WTC11 (cell line): ENCODE data around the gene HILPDA. TPM values are rescaled to one million over a fixed set of nuclear protein-coding genes. Genes with fewer than 3 reads are reported as not detected.

Experiments
- ATAC-seq: fragments of 200-7000 bp; cut with Tn5 transposase; 2 replicates; pipeline ENCODE4 v1.10.0; 2021; ENCODE audit warnings: mild to moderate bottlenecking, moderate library complexity
- CTCF ChIA-PET: fragments of 300-600 bp; sonication (Branson Sonifier 250); formaldehyde crosslinking; loops from one replicate; lab custom pipeline; 2021; ENCODE audit warnings: antibody characterized with exemption; lab: Charles Lee
- POLR2A ChIA-PET: fragments of 350-600 bp; sonication (Branson Sonifier 250); formaldehyde crosslinking; loops from one replicate; lab custom pipeline; 2021; ENCODE audit warnings: antibody characterized with exemption; lab: Charles Lee
- DNase-seq: peaks from one replicate; pipeline ENCODE4 v3.0.0; 2021; ENCODE audit warnings: low spot score
- H3K27ac Mint-ChIP-seq: 2 replicates; pipeline ENCODE4 v1.8.0; 2021; ENCODE audit warnings: mixed read lengths
- H3K27me3 Mint-ChIP-seq: 2 replicates; pipeline ENCODE4 v1.8.0; 2021; ENCODE audit warnings: low read depth, mild to moderate bottlenecking, moderate library complexity, mixed read lengths
- H3K36me3 Mint-ChIP-seq: 2 replicates; pipeline ENCODE4 v1.8.0; 2021; ENCODE audit warnings: mixed read lengths
- H3K4me1 Mint-ChIP-seq: 2 replicates; pipeline ENCODE4 v1.8.0; 2022; ENCODE audit warnings: mixed read lengths
- H3K4me3 Mint-ChIP-seq: 2 replicates; pipeline ENCODE4 v1.8.0; 2021; ENCODE audit warnings: mild to moderate bottlenecking, moderate library complexity, mixed read lengths
- H3K9me3 Mint-ChIP-seq: 2 replicates; pipeline ENCODE4 v1.8.0; 2021; ENCODE audit warnings: mixed read lengths
- CBFB ChIP-seq: sonication (generic); formaldehyde crosslinking; IDR thresholded peaks from 2 replicates; pipeline ENCODE4 v1.8.1; 2022; ENCODE audit warnings: mild to moderate bottlenecking, low read depth, missing genetic modification reagents
- FOXP1 ChIP-seq: sonication (generic); formaldehyde crosslinking; IDR thresholded peaks from 2 replicates; pipeline ENCODE4 v1.8.0; 2022; ENCODE audit warnings: missing genetic modification reagents, mild to moderate bottlenecking, moderate library complexity, borderline replicate concordance
- JAZF1 ChIP-seq: fragments of 250-450 bp; sonication (Bioruptor Pico); IDR thresholded peaks from 2 replicates; pipeline ENCODE4 v1.9.0; 2021; ENCODE audit warnings: moderate library complexity, mild to moderate bottlenecking, inconsistent platforms
- MXD4 ChIP-seq: fragments of 250-450 bp; sonication (Bioruptor Pico); IDR thresholded peaks from 2 replicates; pipeline ENCODE4 v1.8.0; 2021; ENCODE audit warnings: mild to moderate bottlenecking, moderate library complexity, borderline replicate concordance
- PRRX2 ChIP-seq: fragments of 250-450 bp; sonication (Bioruptor Pico); IDR thresholded peaks from 2 replicates; pipeline ENCODE4 v1.8.0; 2021; ENCODE audit warnings: mild to moderate bottlenecking
- TCF7 ChIP-seq: sonication (generic); formaldehyde crosslinking; IDR thresholded peaks from 2 replicates; pipeline ENCODE4 v1.8.0; 2022; ENCODE audit warnings: mild to moderate bottlenecking, low read depth, missing genetic modification reagents, moderate library complexity
- TEAD4 ChIP-seq: sonication (generic); formaldehyde crosslinking; IDR thresholded peaks from 2 replicates; pipeline ENCODE4 v1.8.0; 2022; ENCODE audit warnings: mild to moderate bottlenecking, missing genetic modification reagents
- ZNF219 ChIP-seq: sonication (generic); formaldehyde crosslinking; IDR thresholded peaks from 2 replicates; pipeline ENCODE4 v1.8.0; 2023; ENCODE audit warnings: missing genetic modification reagents, mild to moderate bottlenecking, borderline replicate concordance
- ZNF232 ChIP-seq: sonication (generic); formaldehyde crosslinking; IDR thresholded peaks from 2 replicates; pipeline ENCODE4 v1.8.0; 2022; ENCODE audit warnings: mild to moderate bottlenecking, missing genetic modification reagents
- ZNF423 ChIP-seq: fragments of 250-450 bp; sonication (Bioruptor Pico); IDR thresholded peaks from 2 replicates; pipeline ENCODE4 v2.1.2; 2022; ENCODE audit warnings: mild to moderate bottlenecking, moderate library complexity
- ZNF671 ChIP-seq: fragments of 250-450 bp; sonication (Bioruptor Pico); IDR thresholded peaks from 2 replicates; pipeline ENCODE4 v1.8.0; 2021; ENCODE audit warnings: mild to moderate bottlenecking
- total RNA-seq: library from RNA; stranded (reverse); gene quantifications from 3 replicates; pipeline ENCODE4 v1.2.3, GENCODE V29; 2021
- TF ChIP-seq, protein P1 (sequence below): sonication (generic); formaldehyde crosslinking; IDR thresholded peaks from 2 replicates; pipeline ENCODE4 v1.8.1; 2022; ENCODE audit warnings: low read depth, mild to moderate bottlenecking, moderate library complexity, missing genetic modification reagents, borderline replicate concordance
- TF ChIP-seq, protein P2 (sequence below): sonication (generic); formaldehyde crosslinking; IDR thresholded peaks from 2 replicates; pipeline ENCODE4 v1.8.0; 2023; ENCODE audit warnings: missing genetic modification reagents
- TF ChIP-seq, protein P3 (sequence below): sonication (generic); formaldehyde crosslinking; IDR thresholded peaks from 2 replicates; pipeline ENCODE4 v1.8.0; 2022; ENCODE audit warnings: mild to moderate bottlenecking, missing genetic modification reagents
- TF ChIP-seq, protein P4 (sequence below): fragments of 200-600 bp; IDR thresholded peaks from 2 replicates; pipeline ENCODE4 v1.8.0; 2022; ENCODE audit warnings: antibody characterized with exemption
- TF ChIP-seq, protein P5 (sequence below): sonication (generic); formaldehyde crosslinking; IDR thresholded peaks from 2 replicates; pipeline ENCODE4 v1.8.1; 2022; ENCODE audit warnings: missing genetic modification reagents, borderline replicate concordance

The HILPDA gene
- total RNA-seq, 1 experiment from 2014 or later: 28.7 TPM

DNA sequence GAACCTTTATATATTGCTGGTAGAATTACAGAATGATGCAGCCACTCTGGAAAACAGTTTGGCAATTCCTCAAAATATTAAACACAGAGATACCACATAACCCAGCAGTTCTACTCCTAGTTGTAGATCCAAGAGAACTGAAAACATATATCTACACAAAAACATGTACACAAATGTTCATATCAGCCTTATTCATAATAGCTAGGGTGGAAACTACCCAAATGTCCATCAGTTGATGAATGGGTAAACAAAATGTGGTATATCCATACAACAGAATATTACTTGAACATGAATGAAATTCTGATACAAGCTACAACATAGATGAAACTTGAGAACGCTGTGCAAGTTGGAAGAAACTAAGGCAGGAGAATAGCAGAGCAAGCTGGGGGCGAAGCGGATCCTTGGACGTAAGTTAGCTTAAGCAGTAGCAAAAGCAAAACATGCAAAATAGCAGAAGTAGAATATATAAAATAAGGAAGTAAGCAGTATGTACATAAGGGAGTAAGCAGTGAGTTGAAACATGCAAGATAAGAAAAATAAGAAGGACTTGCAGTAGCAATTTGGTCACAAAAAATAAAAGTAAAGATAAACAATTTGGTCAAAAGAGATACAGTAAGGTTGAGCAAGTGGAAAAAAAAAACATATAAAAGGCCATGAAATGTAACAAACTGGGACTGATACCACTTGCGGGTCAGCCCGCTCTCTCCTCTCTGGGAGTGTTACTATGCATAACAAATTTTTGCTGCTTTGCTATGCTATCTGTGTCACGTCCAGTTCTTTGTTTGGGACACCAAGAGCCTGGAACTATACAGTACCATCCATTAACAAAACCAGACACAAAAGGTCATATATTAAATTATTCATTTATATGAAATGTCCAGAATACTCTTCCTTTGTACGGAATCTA is 18.0 kb upstream of the HILPDA start:
- ChIA-PET POLR2A (no interaction called here), CTCF (interaction anchor here (0.8 to 2.5 kb wide), 2 partner anchors 11 to 22 kb away, joined by 3 to 13 read pairs; no protein-coding TSS in a partner anchor)
- Mint-ChIP-seq H3K4me3 (no peak overlapping the region), H3K27me3 (no peaks in the 10 kb centered on the region), H3K4me1 (peaks cover 17% of the 10 kb centered on the region), H3K9me3 (no peaks in the 10 kb centered on the region), H3K36me3 (no peaks in the 10 kb centered on the region), H3K27ac (no peak overlapping the region)
- TF ChIP-seq TCF7: no peak
- TF ChIP-seq, protein P1, sequence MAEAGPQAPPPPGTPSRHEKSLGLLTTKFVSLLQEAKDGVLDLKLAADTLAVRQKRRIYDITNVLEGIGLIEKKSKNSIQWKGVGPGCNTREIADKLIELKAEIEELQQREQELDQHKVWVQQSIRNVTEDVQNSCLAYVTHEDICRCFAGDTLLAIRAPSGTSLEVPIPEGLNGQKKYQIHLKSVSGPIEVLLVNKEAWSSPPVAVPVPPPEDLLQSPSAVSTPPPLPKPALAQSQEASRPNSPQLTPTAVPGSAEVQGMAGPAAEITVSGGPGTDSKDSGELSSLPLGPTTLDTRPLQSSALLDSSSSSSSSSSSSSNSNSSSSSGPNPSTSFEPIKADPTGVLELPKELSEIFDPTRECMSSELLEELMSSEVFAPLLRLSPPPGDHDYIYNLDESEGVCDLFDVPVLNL: no peak
- TF ChIP-seq ZNF232 (CRISPR knock-in tag): no peak
- TF ChIP-seq, protein P2, sequence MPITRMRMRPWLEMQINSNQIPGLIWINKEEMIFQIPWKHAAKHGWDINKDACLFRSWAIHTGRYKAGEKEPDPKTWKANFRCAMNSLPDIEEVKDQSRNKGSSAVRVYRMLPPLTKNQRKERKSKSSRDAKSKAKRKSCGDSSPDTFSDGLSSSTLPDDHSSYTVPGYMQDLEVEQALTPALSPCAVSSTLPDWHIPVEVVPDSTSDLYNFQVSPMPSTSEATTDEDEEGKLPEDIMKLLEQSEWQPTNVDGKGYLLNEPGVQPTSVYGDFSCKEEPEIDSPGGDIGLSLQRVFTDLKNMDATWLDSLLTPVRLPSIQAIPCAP: no peak
- TF ChIP-seq, protein P3, sequence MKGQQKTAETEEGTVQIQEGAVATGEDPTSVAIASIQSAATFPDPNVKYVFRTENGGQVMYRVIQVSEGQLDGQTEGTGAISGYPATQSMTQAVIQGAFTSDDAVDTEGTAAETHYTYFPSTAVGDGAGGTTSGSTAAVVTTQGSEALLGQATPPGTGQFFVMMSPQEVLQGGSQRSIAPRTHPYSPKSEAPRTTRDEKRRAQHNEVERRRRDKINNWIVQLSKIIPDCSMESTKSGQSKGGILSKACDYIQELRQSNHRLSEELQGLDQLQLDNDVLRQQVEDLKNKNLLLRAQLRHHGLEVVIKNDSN (CRISPR knock-in tag): no peak
- no peak for ATAC-seq
- no peak for DNase-seq

DNA sequence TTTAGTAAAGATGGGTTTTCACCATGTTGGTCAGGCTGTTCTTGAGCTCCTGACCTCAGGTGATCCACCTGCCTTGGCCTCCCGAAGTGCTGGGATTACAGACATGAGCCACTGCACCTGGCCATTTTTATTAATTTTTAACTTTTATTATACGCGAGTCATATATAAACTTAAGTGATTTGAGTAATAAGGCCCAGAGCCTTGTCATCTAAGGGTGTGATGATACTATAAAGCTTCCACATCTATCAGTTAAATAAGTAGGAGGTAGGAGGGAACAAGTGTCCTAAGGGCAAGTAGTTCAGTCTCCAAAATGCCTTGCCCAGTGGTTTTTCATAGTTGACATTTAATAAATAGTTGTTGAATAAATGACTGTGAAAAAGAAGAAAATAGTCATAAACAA is 13.3 kb upstream of the HILPDA start:
- Mint-ChIP-seq H3K36me3 (no peaks in the 10 kb centered on the region), H3K4me1 (peaks cover 7% of the 10 kb centered on the region; the same call in 1 of the 2 replicates), H3K4me3 (no peak overlapping the region), H3K9me3 (no peaks in the 10 kb centered on the region), H3K27me3 (no peaks in the 10 kb centered on the region), H3K27ac (no peak overlapping the region)
- ATAC-seq (no peak), DNase-seq (no peak)
- CTCF ChIA-PET: interaction anchor here (1.4 to 1.7 kb wide), 3 partner anchors 10 to 17 kb away, joined by 3 to 7 read pairs (median 4); no protein-coding TSS in a partner anchor
- POLR2A ChIA-PET: no interaction called here
- TF ChIP-seq, protein P4, sequence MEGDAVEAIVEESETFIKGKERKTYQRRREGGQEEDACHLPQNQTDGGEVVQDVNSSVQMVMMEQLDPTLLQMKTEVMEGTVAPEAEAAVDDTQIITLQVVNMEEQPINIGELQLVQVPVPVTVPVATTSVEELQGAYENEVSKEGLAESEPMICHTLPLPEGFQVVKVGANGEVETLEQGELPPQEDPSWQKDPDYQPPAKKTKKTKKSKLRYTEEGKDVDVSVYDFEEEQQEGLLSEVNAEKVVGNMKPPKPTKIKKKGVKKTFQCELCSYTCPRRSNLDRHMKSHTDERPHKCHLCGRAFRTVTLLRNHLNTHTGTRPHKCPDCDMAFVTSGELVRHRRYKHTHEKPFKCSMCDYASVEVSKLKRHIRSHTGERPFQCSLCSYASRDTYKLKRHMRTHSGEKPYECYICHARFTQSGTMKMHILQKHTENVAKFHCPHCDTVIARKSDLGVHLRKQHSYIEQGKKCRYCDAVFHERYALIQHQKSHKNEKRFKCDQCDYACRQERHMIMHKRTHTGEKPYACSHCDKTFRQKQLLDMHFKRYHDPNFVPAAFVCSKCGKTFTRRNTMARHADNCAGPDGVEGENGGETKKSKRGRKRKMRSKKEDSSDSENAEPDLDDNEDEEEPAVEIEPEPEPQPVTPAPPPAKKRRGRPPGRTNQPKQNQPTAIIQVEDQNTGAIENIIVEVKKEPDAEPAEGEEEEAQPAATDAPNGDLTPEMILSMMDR: no peak
- no peak for TF ChIP-seq FOXP1 (CRISPR knock-in tag)
- TF ChIP-seq JAZF1 (CRISPR knock-in tag): no peak
- TF ChIP-seq, protein P5, sequence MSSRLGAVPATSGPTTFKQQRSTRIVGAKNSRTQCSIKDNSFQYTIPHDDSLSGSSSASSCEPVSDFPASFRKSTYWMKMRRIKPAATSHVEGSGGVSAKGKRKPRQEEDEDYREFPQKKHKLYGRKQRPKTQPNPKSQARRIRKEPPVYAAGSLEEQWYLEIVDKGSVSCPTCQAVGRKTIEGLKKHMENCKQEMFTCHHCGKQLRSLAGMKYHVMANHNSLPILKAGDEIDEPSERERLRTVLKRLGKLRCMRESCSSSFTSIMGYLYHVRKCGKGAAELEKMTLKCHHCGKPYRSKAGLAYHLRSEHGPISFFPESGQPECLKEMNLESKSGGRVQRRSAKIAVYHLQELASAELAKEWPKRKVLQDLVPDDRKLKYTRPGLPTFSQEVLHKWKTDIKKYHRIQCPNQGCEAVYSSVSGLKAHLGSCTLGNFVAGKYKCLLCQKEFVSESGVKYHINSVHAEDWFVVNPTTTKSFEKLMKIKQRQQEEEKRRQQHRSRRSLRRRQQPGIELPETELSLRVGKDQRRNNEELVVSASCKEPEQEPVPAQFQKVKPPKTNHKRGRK (CRISPR knock-in tag): no peak
- TF ChIP-seq TEAD4 (CRISPR knock-in tag): no peak

DNA sequence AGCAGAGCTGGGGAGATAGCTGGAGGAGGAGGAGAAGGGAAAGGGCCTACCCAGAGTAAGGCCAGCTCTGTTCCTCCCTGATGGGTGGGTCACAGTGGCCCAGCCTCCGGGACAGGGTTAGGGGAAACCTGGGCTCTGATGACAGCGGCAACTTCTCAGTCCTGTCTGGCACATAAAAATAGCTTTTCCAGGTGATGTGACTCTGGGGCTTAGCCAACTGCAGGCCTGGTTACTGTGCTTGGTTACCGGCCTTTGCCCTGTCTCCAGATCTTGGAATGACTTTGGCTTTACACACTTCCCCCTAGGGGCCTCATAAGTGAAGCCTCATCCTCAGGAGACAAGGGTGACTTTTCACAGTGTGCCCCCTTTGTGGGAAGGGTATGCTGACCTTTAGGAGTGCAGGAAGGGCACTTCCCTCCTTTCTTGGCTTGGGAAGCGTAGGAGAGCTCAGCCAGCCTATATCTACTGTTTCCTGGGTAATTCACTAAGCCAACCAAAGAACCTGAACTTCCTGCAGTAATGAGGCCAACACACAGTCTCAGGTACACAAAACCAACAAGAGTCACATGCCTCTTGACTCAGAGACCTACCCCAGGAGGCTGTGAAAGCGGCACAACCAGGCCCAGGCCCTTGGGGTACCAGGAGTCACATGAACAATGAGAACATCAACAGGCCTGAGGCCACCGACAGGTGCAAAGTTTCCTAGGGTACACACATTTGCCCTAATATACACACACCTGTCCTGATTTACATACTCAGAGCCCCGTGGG is 11.7 kb upstream of the HILPDA start:
- POLR2A ChIA-PET: no interaction called here
- no peak overlapping the region for H3K4me3 Mint-ChIP-seq
- peak; percentile 47 for ATAC-seq

More for the DNA sequence above, 11.7 kb upstream of the HILPDA start:
- no peak for DNase-seq
- peaks cover 7% of the 10 kb centered on the region; the same call in 1 of the 2 replicates for H3K4me1 Mint-ChIP-seq
- no peaks in the 10 kb centered on the region for H3K27me3 Mint-ChIP-seq
- no peaks in the 10 kb centered on the region for H3K36me3 Mint-ChIP-seq
- H3K9me3 Mint-ChIP-seq: no peaks in the 10 kb centered on the region
- TF ChIP-seq CBFB (CRISPR knock-in tag) (no peak), MXD4 (CRISPR knock-in tag) (no peak), ZNF219 (CRISPR knock-in tag) (no peak), ZNF423 (CRISPR knock-in tag) (no peak), ZNF671 (CRISPR knock-in tag) (no peak), PRRX2 (no peak)
- no peak overlapping the region for H3K27ac Mint-ChIP-seq
- CTCF ChIA-PET: interaction anchor here (0.7 to 1.9 kb wide), 6 partner anchors 15 to 265 kb away, joined by 3 to 9 read pairs (median 6); no protein-coding TSS in a partner anchor
